Colon (tissue), 2 donors: ENCODE data around the gene PCMT1.
"Not testable (repeated sequence)": the region's sequence is repeated elsewhere in the genome, so short reads cannot be mapped to it uniquely, and the experiment has no call there.

Source experiments
- FAIRE-seq: peaks from 2 replicates; lab custom pipeline; 2012; peaks lifted over from hg19 to GRCh38; lab: Jason Lieb, UNC
- donor health status: control.
- donor health status: control.

PCMT1 gene

DNA sequence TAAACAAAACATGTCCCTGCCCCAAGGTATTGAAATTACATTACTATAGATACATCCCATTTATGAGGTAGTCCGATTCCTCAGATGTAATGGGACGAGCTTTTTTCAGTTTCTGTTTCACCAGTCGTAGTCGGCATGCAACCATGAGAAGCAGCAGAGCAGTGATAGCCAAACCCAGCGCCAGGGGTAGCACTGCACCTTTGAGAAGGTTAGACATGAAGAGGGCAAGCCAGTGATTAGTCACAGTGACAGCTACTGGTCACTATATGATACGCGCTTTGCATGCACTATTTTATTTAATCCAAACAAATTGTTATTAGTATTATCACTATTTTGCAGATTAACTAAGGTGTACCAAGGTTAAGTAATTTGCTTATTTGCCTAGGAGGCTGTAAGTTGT is 71.0 kb downstream of the PCMT1 start:
- FAIRE-seq, result no peak

GRCh38 chr6:149821492-149821891 is 72.0 kb downstream of the PCMT1 start:
- no peak for FAIRE-seq

DNA sequence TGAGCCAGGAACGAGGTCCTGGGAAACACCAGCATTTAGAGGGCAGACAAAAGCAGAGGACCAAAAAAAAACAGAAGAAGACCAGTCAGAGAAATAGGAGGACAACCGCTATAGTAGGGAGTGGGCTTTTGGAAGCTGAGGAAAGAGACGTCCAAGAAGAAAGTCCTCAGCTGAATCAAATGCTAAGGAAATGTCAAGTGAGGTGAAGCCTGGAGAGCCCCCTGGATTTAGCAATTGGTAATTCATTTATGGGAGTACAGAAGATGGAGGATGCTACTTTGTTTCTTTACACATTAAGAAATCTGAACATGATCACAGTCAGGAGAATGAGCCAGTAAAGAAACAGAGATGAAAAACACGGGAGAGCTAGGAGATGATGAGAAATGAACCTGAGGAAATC is 73.5 kb downstream of the PCMT1 start:
- no peak for FAIRE-seq

DNA sequence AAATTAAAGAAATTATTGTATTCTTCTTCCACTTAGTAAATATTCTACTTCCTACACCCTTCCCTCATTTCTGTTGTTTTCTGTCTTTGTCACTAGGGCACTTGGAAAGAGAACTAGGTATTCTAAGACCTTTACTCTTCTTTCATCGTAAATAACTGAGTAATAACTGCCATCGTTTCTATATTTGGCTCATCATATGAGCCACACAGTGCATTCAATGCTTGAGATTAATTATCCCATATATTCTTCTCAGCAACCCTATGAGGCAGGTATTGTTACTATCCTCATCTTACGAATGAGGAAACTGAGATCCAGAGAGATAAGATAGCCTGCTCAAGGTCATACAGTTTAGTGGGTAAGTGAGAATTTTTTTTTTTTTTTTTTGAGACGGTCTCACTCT is 75.8 kb downstream of the PCMT1 start:
- no peak for FAIRE-seq

DNA sequence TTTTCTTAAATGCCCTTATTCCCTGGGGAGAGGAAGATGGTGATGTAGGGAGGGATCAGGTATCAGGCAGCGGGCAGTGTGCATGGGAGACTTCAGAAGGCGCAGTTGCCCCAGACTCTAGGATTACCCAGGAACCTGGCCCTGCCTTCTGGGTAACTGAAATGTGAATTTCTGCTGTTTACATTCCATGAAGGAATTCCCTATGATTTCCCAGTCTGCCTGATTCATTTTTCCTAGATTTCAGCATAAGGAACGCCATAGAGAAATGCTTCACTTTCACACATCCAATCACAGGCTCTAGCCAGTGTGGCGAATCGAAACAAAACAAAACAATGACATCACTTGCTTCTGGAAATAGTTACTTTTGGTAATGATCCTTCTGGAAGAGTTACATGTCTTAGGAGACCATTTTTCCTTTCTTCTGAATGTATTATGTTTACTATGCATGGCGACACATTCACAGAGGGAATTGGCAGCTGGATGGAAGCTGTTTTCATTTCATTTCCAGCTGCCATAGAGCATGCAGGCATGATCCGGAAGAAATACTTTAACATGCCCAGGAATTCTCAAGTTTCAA is 81.3 kb downstream of the PCMT1 start:
- no peak for FAIRE-seq

DNA sequence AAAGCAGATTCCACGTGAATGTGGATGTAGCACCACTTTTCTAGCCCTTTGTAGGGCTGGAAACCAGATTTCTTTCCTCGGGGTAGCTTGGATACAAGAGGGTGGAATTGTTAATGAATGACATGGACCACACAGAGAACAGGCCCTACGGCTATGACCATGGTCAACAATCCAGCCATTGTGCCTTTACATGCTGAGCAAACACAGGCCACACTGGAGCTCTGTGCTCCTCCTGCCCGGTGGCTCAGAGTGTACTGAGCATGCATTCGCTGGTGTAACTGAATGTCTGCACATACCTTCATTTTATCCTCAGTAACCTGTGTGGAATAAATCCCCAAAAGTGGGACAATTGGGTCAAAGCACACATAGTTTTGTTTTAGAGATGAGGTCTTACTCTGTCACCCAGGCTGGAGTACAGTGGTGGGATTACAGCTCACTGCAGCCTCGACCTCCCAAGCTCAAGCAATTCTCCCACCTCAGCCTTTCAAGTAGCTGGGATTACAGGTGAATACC is 81.8 kb downstream of the PCMT1 start:
- no peak for FAIRE-seq

GRCh38 chr6:149833651-149834050 is 84.1 kb downstream of the PCMT1 start:
- FAIRE-seq, result no peak

DNA sequence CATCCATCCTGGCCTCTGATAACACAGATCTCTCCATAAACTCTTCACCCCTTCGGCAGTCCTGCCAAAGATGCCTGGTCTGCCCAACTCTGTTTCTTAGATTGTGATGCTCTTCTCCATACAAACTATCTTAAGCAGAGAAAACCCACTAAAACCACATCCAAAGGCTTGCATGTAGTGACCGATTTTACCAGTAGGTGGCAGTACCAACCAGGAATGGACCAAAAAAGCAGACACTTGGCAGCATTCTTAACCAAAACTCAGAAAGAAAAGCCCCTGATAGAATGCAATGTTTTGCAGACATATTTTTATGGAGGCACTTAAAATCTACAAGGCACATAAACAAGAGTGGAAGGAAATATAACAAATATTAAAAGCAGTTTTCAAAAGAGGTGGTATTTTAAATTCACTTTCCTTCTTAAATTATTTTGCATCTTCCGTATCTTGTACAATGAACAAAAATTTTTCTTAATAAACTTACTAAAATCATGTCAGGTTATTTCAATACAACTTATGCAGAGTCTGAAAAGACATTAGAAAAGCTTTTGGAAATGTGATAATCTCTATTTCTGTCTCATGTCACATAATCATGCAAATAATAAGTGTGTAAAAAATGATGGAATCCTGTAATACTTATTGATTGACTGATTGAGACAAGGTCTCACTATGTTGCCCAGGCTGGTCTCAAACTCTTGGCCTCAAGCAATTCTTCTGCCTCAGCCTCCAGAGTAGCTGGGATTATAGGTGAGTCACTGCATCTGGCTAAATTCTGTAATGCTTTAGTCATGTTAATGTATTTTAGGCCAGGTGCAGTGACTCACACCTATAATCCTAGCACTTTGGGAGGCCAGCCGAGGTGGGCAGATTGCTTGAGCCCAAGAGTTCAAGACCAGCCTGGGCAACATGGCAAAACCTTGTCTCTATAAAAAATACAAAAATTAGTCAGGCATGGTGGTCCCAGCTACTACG is 85.3 kb downstream of the PCMT1 start:
- FAIRE-seq, result no peak

- no peak for FAIRE-seq
Observed at GRCh38 chr6:149840345-149841075, 91.0 kb downstream of the PCMT1 start.

DNA sequence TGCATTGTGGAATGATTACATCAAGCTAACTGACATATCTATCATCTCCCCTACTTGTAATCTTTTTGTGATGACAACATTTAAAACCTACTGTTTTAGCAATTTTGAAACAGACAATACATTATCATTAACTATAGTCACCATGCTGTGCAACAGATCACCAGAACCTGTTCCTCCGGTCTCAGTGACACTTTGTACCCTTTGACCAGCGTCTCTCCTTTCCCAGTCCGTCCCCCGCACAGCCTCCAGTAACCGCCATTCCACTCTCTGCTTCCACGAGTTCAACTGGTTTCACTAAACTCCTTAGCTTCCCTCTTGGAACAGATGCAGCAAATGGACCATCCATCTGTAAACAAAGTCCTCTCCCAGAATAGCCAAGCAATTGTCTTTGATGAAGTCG is 92.8 kb downstream of the PCMT1 start:
- no peak for FAIRE-seq

- no peak for FAIRE-seq
Observed at GRCh38 chr6:149843051-149843633, 93.6 kb downstream of the PCMT1 start.

- FAIRE-seq, result not testable (repeated sequence)
Observed at GRCh38 chr6:149844036-149844435, 94.5 kb downstream of the PCMT1 start.

- FAIRE-seq, result no peak
Observed at GRCh38 chr6:149844480-149844879, 94.9 kb downstream of the PCMT1 start.

DNA sequence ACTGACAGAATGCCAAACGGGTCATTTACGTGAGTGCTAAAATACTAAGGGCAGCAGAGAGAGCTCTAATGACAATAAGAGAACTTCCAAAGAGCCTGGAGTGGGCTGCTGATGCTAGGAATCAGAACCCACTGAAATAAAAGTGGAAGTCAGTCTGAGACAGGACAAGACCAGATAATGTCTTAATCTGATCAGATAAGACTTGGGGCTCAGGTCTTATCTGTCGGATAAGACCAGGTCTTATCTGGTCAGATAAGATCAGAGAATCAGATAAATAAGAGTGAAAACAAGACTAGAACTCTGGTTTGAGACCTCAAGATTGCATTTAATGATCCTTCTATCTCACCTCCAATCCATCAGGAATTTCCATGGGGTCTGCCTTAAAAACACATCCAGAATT is 96.0 kb downstream of the PCMT1 start:
- FAIRE-seq, result no peak

DNA sequence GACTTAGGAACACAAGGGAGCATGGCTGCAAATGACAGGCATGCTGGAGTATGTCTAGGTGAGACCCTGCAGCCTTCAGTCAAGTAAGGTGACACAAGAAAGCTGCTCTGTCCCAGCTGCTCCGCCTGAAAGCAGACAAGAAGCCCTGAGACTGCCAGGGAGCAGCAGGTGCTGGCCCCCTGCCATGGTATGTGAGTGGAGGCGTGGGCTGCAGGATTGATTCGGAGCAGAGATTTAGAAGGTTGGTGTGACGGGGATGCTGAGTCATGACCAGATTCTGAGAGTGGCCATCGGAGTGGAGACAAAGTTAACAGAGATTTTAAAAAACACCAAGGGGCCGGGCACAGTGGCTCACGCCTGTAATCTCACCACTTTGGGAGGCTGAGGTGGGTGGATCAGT is 96.8 kb downstream of the PCMT1 start:
- no peak for FAIRE-seq

DNA sequence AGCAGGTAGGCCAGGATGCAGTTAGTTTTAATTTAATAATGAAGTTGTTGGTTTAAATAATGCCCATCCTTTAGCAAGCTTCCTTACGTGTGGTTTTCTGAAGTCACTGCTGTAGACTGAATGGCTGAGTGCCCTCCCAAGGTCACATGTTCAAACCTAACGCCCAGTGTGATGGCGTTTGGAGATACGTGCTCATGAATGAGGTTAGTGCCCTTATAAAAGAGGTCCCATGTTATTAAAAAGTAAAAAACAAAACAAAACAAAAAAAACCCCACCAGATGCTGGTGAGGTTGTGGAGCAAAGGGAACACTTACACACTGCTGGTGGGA is 98.4 kb downstream of the PCMT1 start:
- FAIRE-seq, result no peak

- not testable (repeated sequence) for FAIRE-seq
Observed at GRCh38 chr6:149848343-149848742, 98.8 kb downstream of the PCMT1 start.

- no peak for FAIRE-seq
Observed at GRCh38 chr6:149851461-149852110, 102.0 kb downstream of the PCMT1 start.

GRCh38 chr6:149852180-149852579 is 102.6 kb downstream of the PCMT1 start:
- no peak for FAIRE-seq

GRCh38 chr6:149852881-149853280 is 103.3 kb downstream of the PCMT1 start:
- FAIRE-seq, result no peak

DNA sequence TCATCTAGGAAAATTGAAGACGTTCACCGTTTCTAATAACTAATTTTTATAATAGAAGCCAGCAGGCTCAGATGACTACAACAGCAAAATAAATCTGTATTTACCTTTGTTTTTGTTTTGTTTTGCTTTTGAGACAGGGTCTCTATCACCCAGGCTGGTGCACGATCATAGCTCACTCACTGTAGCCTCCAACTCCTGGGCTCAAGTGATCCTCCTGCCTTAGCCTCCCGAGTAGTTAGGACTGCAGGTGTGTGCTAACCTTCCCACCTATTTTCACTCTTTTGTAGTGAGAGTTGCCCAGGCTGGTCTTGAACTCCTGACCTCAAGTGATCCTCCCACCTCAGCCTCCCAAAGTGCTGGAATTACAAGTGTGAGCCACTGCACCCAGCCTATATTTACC is 104.5 kb downstream of the PCMT1 start:
- not testable (repeated sequence) for FAIRE-seq

GRCh38 chr6:149854532-149854931 is 105.0 kb downstream of the PCMT1 start:
- no peak for FAIRE-seq
